NCI-H1436 treated with DMSO at 0.1 percent for 48 hours (cell line): ENCODE data around the gene CBX2.

Experiments used
- DNase-seq: peaks from one replicate; lab custom pipeline; 2025; lab: John Stamatoyannopoulos, UW

Gene CBX2

DNA sequence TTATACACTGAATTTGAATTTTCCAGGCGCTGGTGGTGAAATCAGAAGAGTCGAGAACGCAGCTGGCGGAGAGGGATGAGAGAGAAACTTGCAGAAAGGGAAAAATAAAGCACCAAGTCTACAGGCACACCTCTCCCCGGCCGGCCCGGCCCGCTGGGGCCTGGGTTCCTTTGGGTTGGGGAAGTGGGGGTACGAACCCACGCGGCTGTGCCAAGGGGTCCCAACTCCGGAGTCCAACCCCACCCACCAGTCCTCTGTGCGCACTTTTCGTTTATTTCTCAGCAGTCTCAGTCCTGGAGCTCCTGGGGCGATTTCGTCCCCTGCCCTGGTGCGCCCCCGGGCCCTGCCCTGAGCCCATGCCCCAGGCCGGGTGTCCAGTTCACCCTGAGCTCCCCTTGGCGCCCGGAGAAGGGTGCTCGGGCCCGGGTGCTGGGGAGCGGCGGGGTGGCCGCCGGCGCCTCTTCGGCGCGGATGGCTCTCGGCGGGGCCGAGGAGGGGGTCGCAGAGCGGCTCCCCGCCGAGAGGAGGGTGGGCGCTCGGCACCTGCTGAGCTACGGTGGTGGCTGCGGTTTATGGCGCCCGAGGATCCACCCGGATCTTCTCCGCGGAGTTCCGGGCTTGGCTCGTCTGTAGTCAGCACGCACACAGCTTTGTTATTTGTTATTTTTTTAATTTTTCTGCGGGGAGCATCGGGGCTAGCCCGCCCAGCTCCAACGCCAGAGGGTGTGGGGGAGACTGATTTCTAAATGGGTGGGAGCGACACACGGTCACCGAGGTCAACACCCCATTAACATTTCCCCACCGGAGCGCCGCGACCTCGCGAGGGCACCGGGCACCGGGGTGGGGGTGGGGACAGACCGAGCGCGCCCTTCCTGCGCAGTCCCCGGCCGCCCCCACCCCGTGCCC lies 34.7 kb downstream of the CBX2 start:
- no peak for DNase-seq

- no peak for DNase-seq
Measured at GRCh38 chr17:79813297-79814126, 35.6 kb downstream of the CBX2 start.

GRCh38 chr17:79814127-79814973 lies 36.4 kb downstream of the CBX2 start:
- DNase-seq, result no peak

DNA sequence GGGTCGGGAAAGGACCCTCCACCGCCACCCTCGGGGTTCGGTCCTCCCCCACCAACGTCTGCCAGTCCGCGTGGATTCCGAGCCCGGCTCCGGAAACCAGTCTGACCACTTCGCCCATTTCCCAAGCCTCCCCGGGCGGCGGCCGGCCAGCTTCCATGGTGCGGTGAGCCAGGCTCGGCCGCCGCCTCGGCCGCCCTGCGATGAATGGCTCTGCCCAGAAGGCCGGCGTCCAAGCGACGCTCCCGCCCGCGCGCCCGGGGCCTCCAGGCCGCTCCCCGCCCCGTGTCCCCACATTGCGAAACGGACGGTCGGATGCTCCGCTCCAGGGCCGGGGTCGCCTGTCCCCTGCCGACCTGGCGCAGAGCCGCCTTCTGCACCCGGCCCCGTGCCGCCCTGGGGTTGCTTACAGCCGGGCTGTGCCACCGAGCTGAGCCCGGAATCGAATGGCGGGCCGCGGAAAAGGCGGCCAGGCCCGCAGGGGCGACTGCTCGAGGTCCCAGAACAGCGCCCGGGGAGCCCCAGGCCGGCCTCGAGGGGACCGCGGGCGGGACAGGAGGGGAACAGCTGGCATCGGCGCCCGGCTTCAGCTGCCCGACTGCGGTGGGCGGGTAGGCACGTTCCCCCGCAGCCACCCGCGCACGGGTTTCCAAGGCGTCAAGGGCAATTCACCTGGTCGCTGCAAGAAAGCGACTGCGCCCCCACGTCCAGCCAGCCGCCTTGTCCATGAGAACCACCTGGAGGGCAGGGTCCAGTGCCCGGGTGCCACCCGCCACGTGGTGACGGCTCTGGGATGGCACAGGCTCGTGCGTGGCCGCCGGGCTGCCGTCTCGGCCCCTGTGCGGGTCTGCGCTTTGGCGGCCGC lies 37.3 kb downstream of the CBX2 start:
- no peak for DNase-seq

- DNase-seq, result no peak
Measured at GRCh38 chr17:79815836-79816461, 38.0 kb downstream of the CBX2 start.

DNA sequence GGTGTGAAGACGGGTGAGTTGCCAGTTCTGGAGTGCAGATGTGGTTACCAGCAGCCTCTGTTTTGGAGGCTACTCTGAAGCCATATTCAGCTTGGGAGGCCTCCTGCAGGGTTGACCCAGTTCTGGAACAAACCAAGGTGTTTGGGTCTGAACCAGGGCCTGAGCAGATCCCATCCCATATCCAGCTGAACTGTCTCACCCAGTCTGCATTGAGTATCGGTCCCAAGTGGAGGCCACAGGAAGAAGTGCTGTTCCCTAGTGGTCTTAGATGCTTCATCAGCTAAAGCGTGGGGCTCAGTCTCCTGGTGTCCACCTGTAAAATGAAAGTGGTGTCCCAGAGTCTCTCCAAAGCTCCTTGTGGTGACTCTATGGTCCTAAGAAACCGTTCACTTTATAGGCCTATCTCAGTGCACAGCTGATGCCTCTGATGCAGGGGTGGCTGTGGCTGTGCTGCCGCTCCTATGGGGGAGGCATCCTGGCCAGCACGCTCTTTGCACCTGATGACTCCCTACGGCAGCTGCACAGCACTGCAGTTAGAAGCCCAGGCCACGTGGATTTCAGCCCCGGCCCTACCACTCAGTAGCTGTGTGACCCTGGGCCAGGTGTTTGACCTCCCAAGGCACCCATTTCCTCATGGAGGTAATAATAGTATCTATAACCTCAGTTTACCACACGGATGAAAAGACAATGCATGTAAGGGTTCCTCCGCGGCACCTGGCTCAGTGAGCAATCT lies 40.2 kb downstream of the CBX2 start:
- no peak for DNase-seq

GRCh38 chr17:79819085-79819484 lies 41.1 kb downstream of the CBX2 start:
- no peak for DNase-seq

- DNase-seq, result no peak
Measured at GRCh38 chr17:79819534-79820276, 41.8 kb downstream of the CBX2 start.

- no peak for DNase-seq
Measured at GRCh38 chr17:79820959-79821330, 43.0 kb downstream of the CBX2 start.

- no peak for DNase-seq
Measured at GRCh38 chr17:79821331-79822095, 43.6 kb downstream of the CBX2 start.

GRCh38 chr17:79822583-79823124 lies 44.7 kb downstream of the CBX2 start:
- DNase-seq, result no peak

DNA sequence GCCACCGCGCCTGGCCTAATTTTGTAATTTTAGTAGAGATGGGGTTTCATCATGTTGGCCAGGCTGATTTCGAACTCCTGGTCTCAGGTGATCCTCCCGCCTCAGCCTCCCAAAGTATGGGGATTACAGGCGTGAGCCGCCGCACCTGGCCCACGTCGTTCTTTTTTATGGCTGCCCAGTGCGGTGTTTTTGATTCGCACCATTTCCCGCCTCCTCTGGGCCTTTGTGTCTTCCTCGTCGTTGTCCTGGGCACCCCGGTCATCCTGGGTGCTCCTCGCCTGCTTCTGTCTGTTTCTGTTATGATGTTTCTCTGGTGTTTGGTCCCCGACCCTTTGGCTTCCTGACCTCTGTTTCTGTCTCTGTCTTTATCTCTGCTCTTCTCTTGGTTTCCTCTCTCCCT lies 46.3 kb downstream of the CBX2 start:
- DNase-seq, result no peak

GRCh38 chr17:79824893-79825579 lies 47.1 kb downstream of the CBX2 start:
- DNase-seq, result no peak

DNA sequence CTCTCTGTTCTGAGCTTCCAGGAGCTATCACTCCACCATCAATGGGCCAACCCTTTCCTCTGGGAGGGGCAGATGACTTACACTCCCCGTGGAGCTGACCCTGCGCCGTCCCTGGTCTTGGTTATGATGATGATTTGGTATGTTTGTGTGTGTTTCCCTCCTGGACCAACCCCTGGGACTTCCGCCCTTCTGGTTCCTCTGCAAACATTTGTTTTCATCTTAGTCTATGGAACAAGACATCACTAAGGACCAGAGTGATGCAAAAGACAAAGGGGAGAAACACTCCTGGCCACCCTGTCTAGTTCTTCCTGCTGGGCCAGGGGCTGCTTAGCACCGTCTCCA lies 47.6 kb downstream of the CBX2 start:
- DNase-seq, result no peak

GRCh38 chr17:79826204-79826680 lies 48.3 kb downstream of the CBX2 start:
- DNase-seq, result no peak

DNA sequence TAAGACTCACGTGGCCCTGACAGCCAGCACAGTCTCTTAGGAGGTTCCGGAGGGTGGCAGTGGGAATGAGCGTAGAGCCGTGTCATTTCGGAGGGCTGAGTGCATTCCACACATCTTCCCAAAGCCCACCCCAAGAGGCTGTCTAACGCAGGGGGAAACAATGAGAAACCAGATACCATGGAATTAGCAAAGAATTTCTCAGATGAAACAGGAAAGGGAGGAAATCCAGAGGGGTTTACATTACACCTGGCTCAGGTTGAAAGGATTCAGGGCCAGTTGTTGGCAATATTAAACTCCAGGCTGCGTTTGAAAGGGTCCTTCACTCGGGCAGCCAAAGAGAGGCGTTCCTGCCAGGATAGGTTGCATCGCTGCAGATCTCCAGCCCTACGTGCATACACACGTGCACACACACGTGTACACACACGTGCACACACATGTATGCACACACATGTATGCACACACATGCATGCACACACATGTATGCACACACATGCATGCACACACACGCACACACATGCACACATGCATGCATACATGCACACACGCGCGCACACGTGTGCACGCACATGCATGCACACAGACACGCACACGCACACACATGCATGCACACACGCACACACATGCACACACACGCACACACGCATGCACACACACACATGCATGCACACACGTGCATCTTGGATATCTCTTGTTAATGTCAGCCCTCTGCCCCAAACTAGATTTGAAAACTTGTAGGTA lies 49.1 kb downstream of the CBX2 start:
- no peak for DNase-seq

- DNase-seq, result no peak
Measured at GRCh38 chr17:79829004-79829403, 51.1 kb downstream of the CBX2 start.
